ENCODE measurements around the gene PINLYP.

Gene PINLYP

GRCh38 chr19:43551399-43552197 lies 24.0 kb upstream of the PINLYP start:
- DNase-seq = no peak

GRCh38 chr19:43552198-43552450 lies 23.5 kb upstream of the PINLYP start:
- DNase-seq = no peak

GRCh38 chr19:43552616-43553015 lies 23.0 kb upstream of the PINLYP start:
- no peak for DNase-seq

- DNase-seq = no peak
Observed at GRCh38 chr19:43553656-43554055, 21.9 kb upstream of the PINLYP start.

- no peak for DNase-seq
Observed at GRCh38 chr19:43554317-43554895, 21.2 kb upstream of the PINLYP start.

GRCh38 chr19:43555185-43555770 lies 20.3 kb upstream of the PINLYP start:
- peak; percentile 82 for DNase-seq

- no peak for DNase-seq
Observed at GRCh38 chr19:43560687-43561086, 14.9 kb upstream of the PINLYP start.

GRCh38 chr19:43561139-43561970 lies 14.2 kb upstream of the PINLYP start:
- no peak for DNase-seq

GRCh38 chr19:43562226-43562697 lies 13.3 kb upstream of the PINLYP start:
- DNase-seq = no peak

- peak; percentile 70 for DNase-seq
Observed at GRCh38 chr19:43562698-43563241, 12.8 kb upstream of the PINLYP start.

GRCh38 chr19:43563816-43564457 lies 11.7 kb upstream of the PINLYP start:
- DNase-seq = no peak

- no peak for DNase-seq
Observed at GRCh38 chr19:43564800-43565199, 10.8 kb upstream of the PINLYP start.

- no peak for DNase-seq
Observed at GRCh38 chr19:43569657-43570056, 5.9 kb upstream of the PINLYP start.

GRCh38 chr19:43570174-43570791 lies 5.3 kb upstream of the PINLYP start:
- no peak for DNase-seq

- no peak for DNase-seq
Observed at GRCh38 chr19:43572171-43572588, 3.4 kb upstream of the PINLYP start.

- no peak for DNase-seq
Observed at GRCh38 chr19:43574424-43575155, 1.0 kb upstream of the PINLYP start.

GRCh38 chr19:43575955-43576878 lies 616 bp downstream of the PINLYP start:
- DNase-seq = no peak

- DNase-seq = no peak
Observed at GRCh38 chr19:43578787-43579186, 3.2 kb downstream of the PINLYP start.

GRCh38 chr19:43581467-43581866 lies 5.9 kb downstream of the PINLYP start:
- no peak for DNase-seq

GRCh38 chr19:43582495-43582894 lies 6.9 kb downstream of the PINLYP start:
- DNase-seq = no peak
